ENCODE measurements around the gene SMARCA2.

- TF ChIP-seq RBM25 (IDR thresholded peaks at IDR 0.05; ENCODE audit: low read depth, low read length, severe bottlenecking): no peak
- TF ChIP-seq TAF1 (IDR thresholded peaks at IDR 0.05; ENCODE audit: control insufficient read depth, extremely low read depth, insufficient read depth, low read length, severe bottlenecking): no peak
- TF ChIP-seq ZZZ3 (IDR thresholded peaks at IDR 0.05): no peak
- TF ChIP-seq CTCF (IDR thresholded peaks at IDR 0.05 in 2 of 3, conservative IDR thresholded peaks at IDR 0.05 in 1 of 3; ENCODE audit: insufficient read depth in 2 of 3, low read depth in 1 of 3, low read length in 3 of 3): no peak
- no peak for TF ChIP-seq DDX20 (tag; IDR thresholded peaks at IDR 0.05; ENCODE audit: low read depth)
- no peak for TF ChIP-seq SP1 (CRISPR knock-in tag; IDR thresholded peaks at IDR 0.05)
Measured at GRCh38 chr9:2178034-2178734, 163.0 kb downstream of the SMARCA2 start.

Measured in K562 (cell line).